Chondrocyte (in vitro differentiated cells): Measurements from ENCODE around the gene SBF2. TPM values are rescaled to one million over a fixed set of nuclear protein-coding genes. Genes with fewer than 3 reads are reported as not detected.

ENCODE experiments used
- DNase-seq: peaks from one replicate; pipeline ENCODE4 v3.0.0; 2021; ENCODE audit warnings: mixed read lengths, low spot score
- H3K27ac Mint-ChIP-seq: one replicate; pipeline ENCODE4 v1.8.0; 2021; ENCODE audit warnings: mild to moderate bottlenecking, moderate library complexity, mixed read lengths; ENCODE audit not compliant: unreplicated experiment
- H3K27me3 Mint-ChIP-seq: 2 replicates; pipeline ENCODE4 v1.8.0; 2021; ENCODE audit warnings: low read depth, mixed read lengths
- H3K36me3 Mint-ChIP-seq: 2 replicates; pipeline ENCODE4 v1.8.0; 2021; ENCODE audit warnings: low read depth, mixed read lengths
- H3K4me1 Mint-ChIP-seq: 2 replicates; pipeline ENCODE4 v1.8.0; 2021; ENCODE audit warnings: low read depth, mild to moderate bottlenecking, mixed read lengths
- H3K4me3 Mint-ChIP-seq: one replicate; pipeline ENCODE4 v1.8.0; 2021; ENCODE audit warnings: mild to moderate bottlenecking, moderate library complexity, mixed read lengths; ENCODE audit not compliant: unreplicated experiment
- H3K9me3 Mint-ChIP-seq: 2 replicates; pipeline ENCODE4 v1.8.0; 2021; ENCODE audit warnings: low read depth, mixed read lengths
- total RNA-seq: library from RNA; stranded (reverse); gene quantifications from 3 replicates; pipeline ENCODE4 v1.2.1, GENCODE V29; 2021
- TF ChIP-seq, protein P1 (sequence below): fragments of 200-600 bp; sonication (generic); IDR thresholded peaks from 2 replicates; pipeline ENCODE4 v1.5.0; 2021; ENCODE audit warnings: antibody characterized with exemption, mild to moderate bottlenecking, moderate library complexity

SBF2 gene
- total RNA-seq, 1 donor from 2014 or later, result 44.5 TPM

DNA sequence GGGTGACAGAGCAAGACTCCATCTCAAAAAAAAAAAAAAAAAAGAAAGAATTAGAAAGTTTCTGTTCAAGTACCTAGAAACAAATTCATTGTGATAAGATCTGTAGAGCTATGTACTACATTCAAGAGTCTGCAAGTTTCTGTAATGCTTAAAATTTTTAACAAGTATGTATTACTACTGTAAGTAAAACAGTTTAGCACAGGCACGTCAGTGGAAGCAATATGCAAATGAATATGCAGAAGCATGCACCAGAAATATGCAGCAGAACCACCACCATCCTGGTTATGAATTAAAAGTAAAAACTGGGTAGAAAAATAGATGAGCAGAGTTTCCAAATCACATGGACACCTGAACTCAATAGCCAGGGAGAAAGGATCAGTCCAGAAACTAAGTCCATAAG lies 19.3 kb downstream of the SBF2 start:
- no peaks in the 10 kb centered on the region for H3K27me3 Mint-ChIP-seq
- no peak overlapping the region for H3K4me3 Mint-ChIP-seq
- TF ChIP-seq, protein P1, sequence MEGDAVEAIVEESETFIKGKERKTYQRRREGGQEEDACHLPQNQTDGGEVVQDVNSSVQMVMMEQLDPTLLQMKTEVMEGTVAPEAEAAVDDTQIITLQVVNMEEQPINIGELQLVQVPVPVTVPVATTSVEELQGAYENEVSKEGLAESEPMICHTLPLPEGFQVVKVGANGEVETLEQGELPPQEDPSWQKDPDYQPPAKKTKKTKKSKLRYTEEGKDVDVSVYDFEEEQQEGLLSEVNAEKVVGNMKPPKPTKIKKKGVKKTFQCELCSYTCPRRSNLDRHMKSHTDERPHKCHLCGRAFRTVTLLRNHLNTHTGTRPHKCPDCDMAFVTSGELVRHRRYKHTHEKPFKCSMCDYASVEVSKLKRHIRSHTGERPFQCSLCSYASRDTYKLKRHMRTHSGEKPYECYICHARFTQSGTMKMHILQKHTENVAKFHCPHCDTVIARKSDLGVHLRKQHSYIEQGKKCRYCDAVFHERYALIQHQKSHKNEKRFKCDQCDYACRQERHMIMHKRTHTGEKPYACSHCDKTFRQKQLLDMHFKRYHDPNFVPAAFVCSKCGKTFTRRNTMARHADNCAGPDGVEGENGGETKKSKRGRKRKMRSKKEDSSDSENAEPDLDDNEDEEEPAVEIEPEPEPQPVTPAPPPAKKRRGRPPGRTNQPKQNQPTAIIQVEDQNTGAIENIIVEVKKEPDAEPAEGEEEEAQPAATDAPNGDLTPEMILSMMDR, result no peak
- no peak overlapping the region for H3K27ac Mint-ChIP-seq
- H3K36me3 Mint-ChIP-seq, result no peaks in the 10 kb centered on the region
- no peak for DNase-seq
- H3K9me3 Mint-ChIP-seq, result no peaks in the 10 kb centered on the region
- peaks cover 22% of the 10 kb centered on the region for H3K4me1 Mint-ChIP-seq

DNA sequence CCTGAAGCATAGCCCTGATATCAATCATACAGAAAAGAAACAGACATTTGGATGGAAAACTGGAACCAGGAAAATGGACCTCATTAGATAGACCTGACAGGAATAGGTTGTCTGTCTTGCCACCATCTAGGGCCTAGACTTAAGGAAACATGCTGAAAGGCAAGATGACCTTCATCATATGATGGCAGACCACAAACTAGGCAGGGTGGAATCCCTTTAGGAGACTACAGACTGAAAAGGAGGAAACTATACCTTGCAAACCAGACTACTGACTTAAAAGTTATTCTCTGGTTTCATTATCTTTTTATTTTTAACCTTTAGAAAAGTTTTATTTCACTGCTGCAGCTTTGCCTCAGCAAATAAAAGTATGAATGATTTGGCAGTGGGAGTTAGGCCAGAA lies 20.3 kb downstream of the SBF2 start:
- TF ChIP-seq, protein P1, result no peak
- no peaks in the 10 kb centered on the region for H3K27me3 Mint-ChIP-seq
- no peak overlapping the region for H3K4me3 Mint-ChIP-seq
- H3K27ac Mint-ChIP-seq, result no peak overlapping the region
- peaks cover 30% of the 10 kb centered on the region for H3K4me1 Mint-ChIP-seq
- H3K36me3 Mint-ChIP-seq, result no peaks in the 10 kb centered on the region
- no peak for DNase-seq
- no peaks in the 10 kb centered on the region for H3K9me3 Mint-ChIP-seq

DNA sequence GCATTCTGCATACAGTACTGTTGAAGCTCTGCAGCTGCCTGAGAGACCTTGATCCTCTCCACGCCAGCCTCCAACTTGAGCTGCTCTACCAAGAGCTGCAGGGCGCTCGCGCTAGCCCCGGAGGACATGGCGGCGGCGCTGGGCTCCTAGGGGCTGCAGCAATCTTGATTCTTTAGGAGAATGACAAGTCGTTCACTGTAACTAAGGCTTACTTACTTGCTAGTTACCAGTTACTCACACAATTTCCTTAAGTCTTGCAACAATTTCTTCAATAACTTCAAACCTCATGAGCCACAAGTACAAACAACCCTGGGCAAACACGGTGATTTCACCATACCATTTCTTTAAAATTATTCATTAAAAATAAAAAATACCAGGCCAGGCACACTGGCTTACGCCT lies 21.9 kb downstream of the SBF2 start:
- no peaks in the 10 kb centered on the region for H3K27me3 Mint-ChIP-seq
- H3K9me3 Mint-ChIP-seq, result no peaks in the 10 kb centered on the region
- no peaks in the 10 kb centered on the region for H3K36me3 Mint-ChIP-seq
- TF ChIP-seq, protein P1, result no peak
- no peak for DNase-seq
- peaks cover 46% of the 10 kb centered on the region for H3K4me1 Mint-ChIP-seq
- no peak overlapping the region for H3K4me3 Mint-ChIP-seq
- no peak overlapping the region for H3K27ac Mint-ChIP-seq

DNA sequence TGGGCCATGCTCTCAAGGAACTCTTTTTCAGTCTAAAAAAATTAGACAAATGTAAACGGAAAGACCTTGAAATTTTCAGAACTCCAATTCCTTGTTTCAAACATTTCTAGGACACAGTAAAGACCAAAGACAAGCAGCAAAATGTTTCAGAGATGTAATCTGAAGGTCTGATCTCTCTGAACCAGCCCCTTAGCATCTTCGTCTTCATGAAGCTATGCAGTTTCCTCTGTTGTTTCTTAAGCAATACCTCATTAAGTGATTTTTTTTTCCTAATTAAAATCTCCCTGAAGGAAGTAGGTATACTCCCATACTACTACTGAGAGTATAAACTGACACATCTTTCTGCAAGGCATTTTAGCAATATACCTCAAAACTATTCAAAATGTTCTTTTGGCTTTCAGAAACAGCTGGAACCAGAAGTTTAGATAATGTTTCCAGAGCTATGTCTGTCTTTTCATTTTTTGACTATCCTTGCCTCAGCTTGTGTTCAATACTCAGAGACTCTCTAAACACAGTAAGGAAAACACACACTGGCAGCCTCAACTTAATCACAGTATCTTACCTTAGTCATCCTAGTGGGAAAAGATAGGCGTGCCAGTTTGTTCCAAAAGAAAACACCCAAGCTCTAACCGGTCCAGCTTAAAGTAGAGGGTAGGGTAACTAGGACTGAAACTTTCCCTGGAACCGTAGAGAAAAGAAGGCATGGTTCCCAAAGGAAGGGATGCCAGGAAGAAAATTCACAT lies 25.1 kb downstream of the SBF2 start:
- H3K27me3 Mint-ChIP-seq, result no peaks in the 10 kb centered on the region
- no peaks in the 10 kb centered on the region for H3K9me3 Mint-ChIP-seq
- peak overlapping the region; percentile 61 for H3K27ac Mint-ChIP-seq
- DNase-seq, result no peak
- H3K4me3 Mint-ChIP-seq, result no peak overlapping the region
- TF ChIP-seq, protein P1, result no peak
- H3K4me1 Mint-ChIP-seq, result peaks cover 40% of the 10 kb centered on the region
- H3K36me3 Mint-ChIP-seq, result no peaks in the 10 kb centered on the region

DNA sequence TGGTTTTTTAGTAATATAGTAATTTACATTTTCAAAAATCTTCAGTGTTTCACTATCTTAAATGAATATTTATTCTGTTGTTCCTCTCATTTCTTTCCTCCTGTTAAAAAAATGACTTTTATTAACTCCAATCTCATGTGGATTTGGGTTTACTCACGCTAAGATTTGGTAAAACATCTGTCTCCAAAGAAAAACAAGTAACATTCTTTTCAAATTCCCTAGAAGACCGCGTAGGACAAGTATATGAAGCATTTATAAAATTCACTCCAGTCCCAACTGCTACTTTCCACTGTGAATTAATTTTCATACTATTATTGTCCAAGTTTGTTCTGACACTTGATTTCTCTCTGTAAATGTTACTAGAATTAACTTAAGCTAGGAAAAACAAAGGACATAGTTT lies 26.2 kb downstream of the SBF2 start:
- Mint-ChIP-seq H3K27ac (peak overlapping the region; percentile 58), H3K36me3 (no peaks in the 10 kb centered on the region), H3K27me3 (no peaks in the 10 kb centered on the region), H3K9me3 (no peaks in the 10 kb centered on the region), H3K4me3 (no peak overlapping the region), H3K4me1 (peaks cover 38% of the 10 kb centered on the region)
- no peak for DNase-seq
- TF ChIP-seq, protein P1, result no peak
